Measurements from ENCODE around the gene ANKRD55.
"Not testable (repeated sequence)": the region's sequence is repeated elsewhere in the genome, so short reads cannot be mapped to it uniquely, and the experiment has no call there.

Gene ANKRD55

DNA sequence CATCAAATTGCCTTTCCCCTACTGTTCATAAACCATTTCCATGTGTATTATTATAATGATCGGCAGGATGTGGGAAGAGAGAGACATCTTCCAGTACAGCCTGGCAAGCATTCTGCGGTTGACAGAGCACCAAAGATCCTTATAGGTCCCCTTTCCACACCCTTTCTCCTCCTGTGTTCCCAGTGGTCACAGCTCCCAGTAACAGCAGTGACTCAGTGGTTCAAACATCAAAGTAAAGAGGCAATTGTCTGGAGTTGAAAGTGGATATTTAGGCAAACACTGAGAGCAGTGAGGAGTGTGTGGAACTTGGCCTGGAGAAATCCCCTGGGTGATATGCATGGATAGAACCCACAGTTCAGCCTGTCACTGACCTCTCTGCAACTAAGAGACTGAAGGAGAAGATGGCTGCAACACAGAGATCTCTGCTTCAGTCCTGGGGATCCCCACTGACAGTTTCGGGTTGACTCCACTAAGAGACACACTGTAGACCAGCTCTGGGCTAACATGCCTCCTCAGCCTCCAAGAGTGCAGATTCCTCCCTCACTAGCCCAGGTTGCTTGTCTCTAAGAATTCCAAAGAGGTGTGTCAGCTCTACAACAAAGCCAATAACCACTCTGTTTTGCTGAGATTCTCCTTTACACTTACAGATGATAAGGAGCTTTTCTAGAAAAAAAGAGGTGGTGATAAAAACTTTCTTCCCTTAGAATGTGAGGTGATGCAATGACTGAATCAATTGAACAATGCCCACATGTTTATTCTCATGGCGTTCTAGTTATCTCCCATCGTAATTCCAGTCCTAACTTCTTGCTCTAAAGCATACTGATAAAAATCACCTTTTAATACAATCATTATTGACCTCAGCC lies 143.9 kb downstream of the ANKRD55 start:
- TF ChIP-seq CTCF (IDR thresholded peaks at IDR 0.05; ENCODE audit: insufficient read depth, low read length, missing control alignments): no peak
- no peak for DNase-seq (ENCODE audit: low read depth, low spot score)
- H3K4me3 ChIP-seq (ENCODE audit: low read depth, low read length): no peak overlapping the region
- ChIA-PET CTCF (no interaction called here), POLR2A (interaction anchor here (2.0 kb wide), 1 partner anchor 35 kb away, joined by 6 read pairs; no protein-coding TSS in a partner anchor)

DNA sequence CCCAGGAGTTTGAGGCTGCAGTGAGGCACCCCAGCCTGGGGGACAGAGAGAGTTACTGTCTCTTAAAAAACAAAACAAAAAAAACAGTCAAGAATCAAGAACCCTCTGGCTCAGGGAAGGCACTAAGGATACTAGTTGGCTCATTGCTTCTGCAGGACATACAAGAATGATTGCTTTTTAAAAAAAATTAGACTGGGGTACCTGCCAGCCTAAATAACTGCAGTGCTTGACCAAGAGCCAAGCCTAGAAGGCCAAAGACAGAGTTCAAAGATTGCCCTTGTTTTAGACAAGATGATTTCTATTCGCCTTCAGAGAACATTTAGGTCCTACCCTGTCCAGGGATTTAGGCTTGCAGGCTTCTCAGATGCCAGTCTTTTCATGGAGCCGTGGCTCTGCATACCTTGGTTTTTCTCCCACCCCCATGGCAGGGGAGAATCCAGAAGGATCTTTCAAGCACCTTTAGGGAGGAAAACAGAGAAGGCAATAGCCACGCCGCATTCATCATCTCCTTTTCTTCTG lies 144.6 kb downstream of the ANKRD55 start:
- ChIA-PET POLR2A (interaction anchor here (2.0 kb wide), 1 partner anchor 36 kb away, joined by 6 read pairs; no protein-coding TSS in a partner anchor), CTCF (no interaction called here)
- no peak for TF ChIP-seq CTCF (IDR thresholded peaks at IDR 0.05; ENCODE audit: insufficient read depth, low read length, missing control alignments)
- no peak for DNase-seq (ENCODE audit: low read depth, low spot score)
- H3K4me3 ChIP-seq (ENCODE audit: low read depth, low read length): no peak overlapping the region

GRCh38 chr5:56085193-56085592 lies 147.9 kb downstream of the ANKRD55 start:
- no peak overlapping the region for H3K4me3 ChIP-seq (ENCODE audit: low read depth, low read length)
- no peak for DNase-seq (ENCODE audit: low read depth, low spot score)
- CTCF ChIA-PET: interaction anchor here (1.0 kb wide), 1 partner anchor 96 kb away, joined by 3 read pairs; no protein-coding TSS in a partner anchor
- TF ChIP-seq CTCF (IDR thresholded peaks at IDR 0.05; ENCODE audit: insufficient read depth, low read length, missing control alignments): no peak
- POLR2A ChIA-PET: no interaction called here

DNA sequence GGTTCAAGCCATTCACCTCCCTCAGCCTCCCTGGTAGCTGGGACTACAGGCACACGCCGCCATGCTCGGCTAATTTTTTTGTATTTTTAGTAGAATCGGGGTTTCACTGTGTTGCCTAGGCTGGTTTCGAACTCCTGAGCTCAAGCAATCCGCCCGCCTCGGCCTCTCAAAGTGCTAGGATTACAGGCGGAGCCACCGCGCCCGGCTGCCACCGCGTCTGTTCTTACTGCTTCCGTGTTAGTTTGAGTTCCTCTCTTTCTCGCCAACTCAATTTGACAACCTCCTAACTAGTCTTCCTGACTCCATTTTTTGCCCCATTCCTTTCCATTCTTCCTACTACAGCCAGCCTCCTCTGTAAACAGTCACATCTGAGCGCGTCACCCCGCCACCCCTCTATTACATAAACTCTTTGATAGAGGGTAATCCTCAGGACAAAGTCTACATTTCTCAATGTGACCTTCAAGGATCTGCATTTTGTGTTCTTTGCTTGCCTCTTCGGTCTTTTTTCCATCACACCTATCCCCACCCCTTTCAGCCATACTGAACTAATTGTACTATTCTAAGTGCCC lies 149.8 kb downstream of the ANKRD55 start:
- no peak overlapping the region for H3K4me3 ChIP-seq (ENCODE audit: low read depth, low read length)
- TF ChIP-seq CTCF (IDR thresholded peaks at IDR 0.05; ENCODE audit: insufficient read depth, low read length, missing control alignments): no peak
- CTCF ChIA-PET: no interaction called here
- no peak for DNase-seq (ENCODE audit: low read depth, low spot score)
- POLR2A ChIA-PET: no interaction called here

GRCh38 chr5:56081053-56081642 lies 152.0 kb downstream of the ANKRD55 start:
- DNase-seq (ENCODE audit: low read depth, low spot score); POLR2A ChIA-PET; H3K4me3 ChIP-seq (ENCODE audit: low read depth, low read length): not testable (repeated sequence)
- CTCF ChIA-PET: interaction anchor here (0.7 kb wide), 1 partner anchor 36 kb away, joined by 3 read pairs; no protein-coding TSS in a partner anchor

- ChIA-PET CTCF (interaction anchor here (0.7 kb wide), 1 partner anchor 36 kb away, joined by 3 read pairs; no protein-coding TSS in a partner anchor), POLR2A (no interaction called here)
- no peak for DNase-seq (ENCODE audit: low read depth, low spot score)
- TF ChIP-seq CTCF (IDR thresholded peaks at IDR 0.05; ENCODE audit: insufficient read depth, low read length, missing control alignments): no peak
- no peak overlapping the region for H3K4me3 ChIP-seq (ENCODE audit: low read depth, low read length)
These were observed 152.6 kb downstream of the ANKRD55 start for GRCh38 chr5:56080375-56081052.

DNA sequence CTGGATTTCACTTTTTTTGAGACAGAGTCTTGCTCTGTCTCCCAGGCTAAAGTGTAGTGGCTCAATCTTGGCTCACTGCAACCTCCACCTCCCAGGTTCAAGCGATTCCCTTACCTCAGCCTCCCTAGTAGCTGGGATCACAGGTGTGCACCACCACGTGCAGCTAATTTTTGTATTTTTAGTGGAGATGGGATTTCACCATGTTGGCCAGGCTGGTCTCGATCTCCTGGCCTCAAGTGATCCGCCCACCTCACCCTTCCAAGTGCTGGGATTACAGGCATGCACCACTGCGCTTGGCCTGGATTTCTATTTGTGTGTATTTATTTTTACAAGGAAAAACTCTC lies 154.0 kb downstream of the ANKRD55 start:
- H3K4me3 ChIP-seq (ENCODE audit: low read depth, low read length); DNase-seq (ENCODE audit: low read depth, low spot score); POLR2A ChIA-PET: not testable (repeated sequence)
- CTCF ChIA-PET: interaction anchor here (0.8 kb wide), 1 partner anchor 9 kb away, joined by 3 read pairs; no protein-coding TSS in a partner anchor

All from AG04449 (cell line).